Renal pelvis (tissue), 4 donors: ENCODE results near the gene PSTPIP2. TPM values are rescaled to one million over a fixed set of nuclear protein-coding genes. Genes with fewer than 3 reads are reported as not detected.

Experiments used
- DNase-seq: peaks from one replicate; pipeline ENCODE4 v3.0.0-alpha.2; 2013
- polyA plus RNA-seq, 3 donors: library from polyadenylated mRNA; unstranded; fragments of 120-200 nt; gene quantifications; one replicate each; pipeline ENCODE4 v1.2.1, GENCODE V29; 2013; ENCODE audit not compliant: insufficient read length in 3 of 3

The PSTPIP2 gene
- polyA plus RNA-seq, 3 donors, result 9.1 to 15.9 (median 11.4) TPM

DNA sequence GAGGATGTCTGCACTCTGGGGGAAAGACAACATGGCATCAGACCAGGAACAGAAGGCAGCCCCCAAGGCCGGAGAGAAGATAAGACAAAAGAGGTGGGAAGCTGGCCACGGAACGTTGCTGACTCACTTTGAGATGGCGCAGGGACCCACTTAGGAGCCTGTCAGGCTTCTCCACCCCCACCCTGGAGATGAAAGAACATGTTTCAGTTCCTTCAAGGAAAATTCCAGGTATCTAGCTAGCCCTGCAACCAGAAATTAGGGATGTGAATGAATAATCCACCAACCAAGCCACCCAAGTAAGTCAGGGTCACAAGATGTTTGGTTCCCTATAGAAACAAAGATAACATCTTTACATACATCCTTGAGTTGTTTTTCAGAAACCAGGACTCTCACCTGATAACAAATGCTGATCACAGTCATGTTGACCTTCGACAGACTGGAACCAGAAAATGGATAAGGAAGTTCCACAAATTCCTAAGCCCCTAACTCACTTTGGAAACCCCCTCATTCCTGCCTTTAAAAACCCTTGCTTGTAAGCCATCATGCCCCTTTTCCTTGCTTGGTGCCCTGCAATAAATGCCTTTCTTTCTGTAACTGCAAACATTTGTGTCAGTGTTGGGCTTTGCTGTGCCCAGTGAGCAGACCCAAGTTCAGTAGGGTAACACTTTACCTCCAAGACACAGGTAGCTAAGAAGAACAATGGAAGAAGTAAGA lies 31.9 kb downstream of the PSTPIP2 start:
- no peak for DNase-seq

DNA sequence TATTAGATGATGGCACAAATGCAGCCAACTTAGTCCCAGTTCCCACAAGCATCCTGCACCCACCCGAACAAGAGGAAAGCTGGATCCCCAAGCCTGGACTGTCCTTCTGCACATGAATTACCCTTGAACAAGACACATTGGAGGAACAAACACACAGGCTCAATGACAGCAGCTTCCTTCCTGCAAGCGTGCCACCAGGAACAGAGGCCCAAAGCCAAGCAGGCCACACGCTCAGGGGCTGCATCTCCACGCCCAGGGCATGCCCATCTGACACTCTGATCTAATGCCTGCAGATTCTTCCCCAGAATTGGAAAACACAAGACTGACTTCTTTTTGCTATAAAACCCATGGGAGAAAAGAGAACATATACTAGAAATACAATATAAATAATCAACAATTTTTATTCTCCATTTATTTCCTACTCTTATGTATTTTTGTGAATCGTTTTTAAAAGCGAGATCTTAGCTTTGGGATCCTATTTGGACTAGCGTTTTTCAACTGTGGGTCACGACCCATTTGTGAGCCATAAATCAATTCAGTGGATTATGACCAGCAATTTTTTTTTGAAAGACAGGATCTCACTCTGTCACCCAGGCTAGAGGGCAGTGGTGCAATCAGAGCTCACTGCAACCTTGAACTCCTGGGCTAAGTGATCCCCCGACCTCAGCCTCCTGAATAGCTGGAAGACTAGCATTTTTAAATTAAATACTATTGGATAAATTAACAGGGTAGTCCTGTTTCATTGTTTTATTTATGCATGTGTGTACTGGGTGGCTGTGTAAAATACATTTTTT lies 34.4 kb downstream of the PSTPIP2 start:
- DNase-seq, result no peak

DNA sequence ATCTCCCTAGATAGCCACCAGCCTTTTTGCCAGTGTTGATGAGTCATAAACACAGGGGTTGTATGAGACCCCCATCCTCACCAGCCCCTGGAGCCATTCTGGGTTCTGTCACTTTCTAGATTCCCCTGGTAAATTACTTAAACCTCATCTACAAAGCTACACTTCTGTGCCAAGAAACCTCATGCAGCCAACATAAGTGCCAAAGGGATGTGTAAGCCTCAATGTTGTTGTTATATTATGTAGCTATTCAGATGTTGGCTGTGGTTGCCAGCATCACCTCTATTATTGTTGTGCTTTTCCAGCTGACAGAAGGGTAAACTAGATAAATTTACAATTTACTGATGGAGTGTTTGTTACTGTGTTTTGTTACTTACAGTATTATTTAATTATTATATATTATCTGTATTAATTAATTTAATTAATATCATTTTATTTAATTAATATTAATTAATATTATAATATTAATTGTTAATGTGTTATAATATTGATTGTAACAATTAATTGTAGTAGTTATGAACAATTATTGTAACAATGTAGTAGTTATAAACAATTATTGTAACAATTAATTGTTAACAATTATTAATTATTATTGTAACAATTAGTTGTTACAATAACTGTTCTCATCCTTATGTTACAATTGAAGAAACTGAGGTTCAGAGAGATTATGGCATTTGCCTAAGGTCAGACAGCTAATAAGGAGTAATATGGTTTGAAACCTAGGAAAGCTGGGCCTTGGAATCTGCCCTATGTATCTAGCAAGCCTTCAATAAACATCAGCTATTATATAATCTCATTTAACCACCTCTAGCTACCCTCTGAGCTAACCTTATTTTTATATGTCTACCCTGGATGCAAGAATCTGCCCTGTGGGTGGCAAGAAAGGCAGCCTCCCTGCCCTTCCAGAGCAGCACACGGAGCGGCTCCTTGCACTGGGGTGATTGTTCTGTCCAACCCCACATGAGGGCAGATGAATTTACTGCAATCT lies 36.1 kb downstream of the PSTPIP2 start:
- DNase-seq, result no peak

DNA sequence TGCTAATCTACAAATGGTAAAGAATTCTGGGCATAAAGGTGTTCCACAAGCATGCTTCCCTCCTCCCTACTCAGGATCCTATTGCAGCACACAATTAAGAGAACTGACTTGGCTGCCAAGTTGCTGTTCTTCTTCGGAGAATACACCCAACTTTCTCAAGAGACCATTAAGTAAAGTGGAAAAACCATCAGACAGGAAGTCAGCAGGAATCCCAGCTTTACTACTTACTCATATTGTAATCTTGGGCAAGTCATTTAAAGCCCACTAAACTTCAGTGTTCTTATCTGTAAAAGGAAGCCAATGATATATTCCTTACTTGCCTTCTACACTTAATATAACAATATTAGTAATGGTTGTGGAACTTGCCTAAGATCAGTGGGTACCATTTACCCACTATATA lies 37.8 kb downstream of the PSTPIP2 start:
- no peak for DNase-seq

DNA sequence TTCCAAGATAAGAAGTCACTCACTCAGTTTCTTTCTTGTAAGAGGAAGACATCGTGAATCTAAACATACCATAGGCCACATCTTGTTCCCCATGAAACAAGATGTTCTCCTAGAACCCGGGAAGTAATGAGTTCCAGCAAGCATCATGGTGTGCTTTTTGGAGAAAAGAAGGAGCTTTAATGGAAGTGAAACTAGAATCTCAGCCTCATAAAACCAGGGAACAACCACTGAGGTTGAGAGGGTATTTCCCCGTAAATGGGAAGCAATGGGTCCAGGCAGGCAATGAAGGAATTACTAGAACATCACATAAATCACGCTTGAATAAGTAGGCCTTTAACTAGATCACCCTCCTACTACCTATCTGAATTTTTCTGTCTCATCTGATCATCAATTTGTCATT lies 40.3 kb downstream of the PSTPIP2 start:
- no peak for DNase-seq

DNA sequence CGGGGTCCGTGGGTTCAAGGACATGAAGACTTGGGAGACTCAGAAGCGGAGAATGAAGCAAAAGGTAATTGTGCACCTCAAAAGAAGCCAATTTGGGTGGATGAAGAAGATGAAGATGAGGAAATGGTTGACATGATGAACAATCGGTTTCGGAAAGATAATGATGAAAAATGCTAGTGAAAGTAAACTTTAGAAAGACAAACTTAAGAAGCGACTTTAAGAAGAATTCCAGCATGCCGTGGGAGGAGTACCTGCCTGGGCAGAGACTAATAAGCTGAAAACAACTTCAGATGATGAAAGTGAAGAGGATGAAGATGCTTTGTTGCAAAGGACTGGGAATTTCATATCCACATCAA lies 43.5 kb downstream of the PSTPIP2 start:
- DNase-seq, result no peak

DNA sequence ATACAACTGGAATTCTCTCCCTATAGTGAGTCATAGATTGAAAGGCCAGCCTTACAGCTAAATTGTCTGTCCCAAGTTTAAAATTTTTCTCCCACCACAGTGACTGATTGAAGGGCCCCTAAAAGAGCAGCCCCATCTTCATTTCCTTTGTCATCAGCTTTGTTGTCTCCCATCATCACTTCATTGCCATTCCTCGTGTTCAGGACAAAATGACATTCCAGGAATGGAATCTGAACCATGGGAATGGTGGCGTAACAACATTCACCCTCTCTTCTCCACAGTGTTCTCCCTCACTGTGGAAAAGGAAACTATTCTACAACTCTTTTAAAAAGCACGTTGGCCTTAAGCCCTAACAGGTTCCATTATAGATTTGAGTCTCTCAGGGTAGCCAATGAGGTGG lies 52.1 kb downstream of the PSTPIP2 start:
- no peak for DNase-seq

DNA sequence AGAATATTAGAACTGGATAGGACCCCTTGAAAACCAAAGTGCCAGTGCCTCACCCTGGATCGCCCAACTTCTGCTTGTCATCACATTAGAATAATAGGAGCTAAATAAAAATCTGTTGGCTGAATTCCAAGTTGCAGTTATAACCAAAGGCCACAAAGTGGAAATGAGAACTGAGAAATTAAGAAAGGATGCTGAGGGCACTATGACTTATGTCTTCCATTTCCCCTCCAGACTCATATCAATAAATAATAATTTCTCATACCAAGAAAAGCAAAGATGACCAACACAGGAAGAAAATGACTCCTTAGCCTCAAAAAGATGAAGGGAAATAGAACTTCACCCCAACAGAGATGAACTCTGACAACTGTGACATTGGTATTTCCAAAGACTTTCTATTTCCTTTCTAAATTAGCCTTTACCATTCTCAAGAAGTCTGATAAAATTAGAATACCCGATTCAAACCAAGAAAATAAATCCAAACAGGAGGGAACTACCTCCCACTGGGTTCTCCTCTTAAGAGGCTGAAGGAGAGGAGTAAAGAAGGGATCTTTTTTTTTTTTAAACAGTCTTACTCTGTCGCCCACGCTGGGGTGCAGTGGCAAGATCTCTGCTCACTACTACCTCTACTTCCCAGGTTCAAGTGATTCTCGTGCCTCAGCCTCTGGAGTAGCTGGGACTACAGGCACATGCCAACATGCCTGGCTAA lies 58.4 kb downstream of the PSTPIP2 start:
- DNase-seq, result no peak

DNA sequence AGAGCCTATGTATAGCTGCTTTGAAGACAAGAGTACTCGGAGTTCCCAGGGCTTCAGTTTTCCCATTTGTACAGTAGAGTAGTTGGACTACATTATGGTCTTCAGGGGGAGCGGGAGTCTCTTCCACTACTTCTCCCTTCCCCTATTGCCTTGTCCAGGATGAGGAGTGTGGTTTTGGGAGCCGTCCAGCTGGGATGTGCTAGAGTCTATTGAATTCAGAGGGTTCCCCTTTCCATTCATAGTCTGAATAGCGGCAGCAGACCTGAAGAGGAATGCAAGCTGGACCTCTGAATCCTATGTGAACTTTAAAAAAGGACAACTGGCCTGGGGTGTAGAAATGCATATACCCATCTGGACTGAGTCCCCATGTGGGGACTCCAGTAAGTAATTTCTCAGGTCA lies 61.4 kb downstream of the PSTPIP2 start:
- no peak for DNase-seq

DNA sequence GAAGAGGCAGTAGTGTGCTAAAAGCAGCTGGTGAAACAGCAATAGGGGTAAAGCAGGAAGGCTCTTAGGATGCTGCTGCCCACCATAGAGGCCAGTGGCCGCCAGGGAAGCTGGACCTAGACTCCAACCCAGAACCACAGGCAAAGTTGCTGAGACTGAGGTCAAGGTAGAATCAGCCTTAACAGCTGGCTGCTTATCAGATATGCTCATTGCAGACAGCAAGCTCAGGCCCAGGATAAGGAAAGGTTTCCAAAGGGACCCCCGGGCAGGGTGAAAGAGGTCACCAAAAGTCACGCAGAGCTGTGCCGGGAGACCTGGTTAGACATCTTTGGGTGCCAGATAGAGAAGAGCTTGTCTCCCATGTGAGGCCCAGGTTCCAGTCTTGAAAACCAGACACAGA lies 62.0 kb downstream of the PSTPIP2 start:
- DNase-seq, result no peak

DNA sequence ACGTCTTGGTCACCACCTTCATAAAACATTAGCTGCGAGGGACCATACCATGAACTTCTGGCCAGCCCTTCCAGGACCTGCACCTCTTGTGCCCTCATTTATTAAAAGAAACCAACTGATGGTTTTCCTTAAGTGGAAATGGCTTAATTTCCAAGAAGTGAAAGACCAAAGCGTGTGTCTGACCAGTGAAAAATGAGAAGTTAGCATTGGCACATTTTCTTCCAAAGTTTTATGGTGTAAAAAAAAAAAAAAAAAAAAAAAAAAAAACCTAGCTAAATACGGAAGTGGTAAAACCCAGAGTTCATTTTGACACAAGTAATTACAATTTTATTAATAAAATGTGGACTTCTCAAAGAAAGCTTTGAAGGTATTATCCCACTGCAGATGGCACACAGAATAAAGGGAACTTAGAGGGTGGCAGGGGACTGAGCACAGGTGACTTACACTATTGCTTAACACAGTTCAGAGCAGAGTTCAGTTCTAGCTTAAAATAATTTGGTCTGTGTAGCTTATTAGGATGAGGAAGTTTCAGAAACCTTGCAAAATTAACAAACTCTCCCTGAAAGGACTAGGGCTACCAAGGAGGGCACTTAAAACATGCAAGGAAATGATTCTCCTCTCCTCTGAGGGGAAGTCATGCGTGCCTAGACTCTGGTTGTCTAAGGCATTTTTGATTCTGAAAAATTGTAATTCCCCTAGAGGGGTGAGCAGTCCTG lies 62.8 kb downstream of the PSTPIP2 start:
- DNase-seq, result no peak

DNA sequence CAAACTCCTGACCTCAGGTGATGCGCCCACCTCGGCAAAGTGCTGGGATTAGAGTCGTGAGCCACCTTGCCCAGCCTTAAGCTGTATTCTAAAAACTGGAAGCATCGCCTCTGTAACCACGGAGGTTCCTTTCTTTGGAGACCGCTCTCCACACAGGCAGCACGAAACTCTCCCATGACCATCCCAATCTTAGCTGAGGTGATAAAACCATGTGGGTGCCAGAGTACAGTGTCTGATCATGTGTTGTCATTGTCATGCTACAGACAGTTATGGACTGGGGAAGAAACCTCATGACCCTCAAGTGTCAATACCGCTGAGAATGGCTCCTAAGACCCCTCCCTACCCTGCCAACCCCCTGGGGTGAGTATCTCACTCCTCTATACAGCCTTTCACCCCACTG lies 63.5 kb downstream of the PSTPIP2 start:
- no peak for DNase-seq

DNA sequence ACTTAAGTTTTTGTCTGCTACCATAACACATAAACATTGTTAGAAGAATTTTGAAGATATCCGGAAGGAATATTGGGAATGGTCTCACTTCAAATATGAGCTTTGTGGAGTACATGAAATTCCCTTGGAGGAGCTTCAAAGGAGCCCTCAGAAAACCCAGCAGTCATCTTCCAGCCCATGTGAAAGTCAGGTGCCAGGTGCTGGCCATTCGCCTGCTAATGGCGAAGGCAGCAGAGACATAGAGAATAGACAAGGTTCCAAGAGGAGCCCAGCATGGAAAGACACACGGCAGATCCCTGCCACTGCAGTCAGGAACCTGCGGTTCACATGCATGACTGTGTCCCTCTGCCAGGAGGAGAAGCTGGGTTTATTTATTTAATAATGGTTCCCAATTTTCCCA lies 64.9 kb downstream of the PSTPIP2 start:
- no peak for DNase-seq

DNA sequence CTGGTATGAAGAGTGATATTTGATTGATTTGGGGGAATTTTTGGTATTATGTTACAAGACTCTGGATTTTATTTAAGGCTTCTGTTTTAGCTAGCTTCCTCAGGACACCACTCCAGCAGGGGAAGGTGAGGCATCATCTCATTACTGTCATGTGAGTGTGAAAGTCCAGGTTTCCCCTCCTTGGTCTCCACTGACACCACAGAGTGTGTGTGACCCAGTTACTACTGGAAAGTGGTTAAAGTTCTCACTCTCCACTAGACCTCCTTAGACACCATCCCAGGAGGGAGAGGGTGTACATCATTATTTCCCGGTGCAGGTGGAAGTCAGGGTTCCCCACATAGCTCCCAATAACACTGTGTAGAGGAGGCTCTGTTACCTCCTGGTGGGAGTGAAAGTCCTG lies 69.1 kb downstream of the PSTPIP2 start:
- no peak for DNase-seq

DNA sequence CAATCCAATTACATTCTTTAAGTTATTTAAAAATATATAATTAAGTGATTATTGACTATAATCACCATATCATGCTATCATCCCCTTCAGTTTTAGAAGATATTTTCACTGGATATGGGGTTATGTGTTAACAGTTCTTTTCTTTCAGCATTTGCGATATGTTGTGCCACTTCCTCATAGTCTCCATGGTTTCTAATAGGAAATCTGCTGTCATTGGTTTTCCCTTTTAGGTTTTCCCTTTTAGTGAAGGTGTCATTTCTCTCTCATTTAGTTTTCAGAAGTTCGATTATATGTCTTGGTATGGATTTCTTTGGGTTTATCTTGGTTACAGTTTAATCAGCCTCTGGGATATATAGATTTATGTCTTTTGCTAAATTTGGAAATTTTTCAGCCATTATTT lies 70.2 kb downstream of the PSTPIP2 start:
- no peak for DNase-seq

DNA sequence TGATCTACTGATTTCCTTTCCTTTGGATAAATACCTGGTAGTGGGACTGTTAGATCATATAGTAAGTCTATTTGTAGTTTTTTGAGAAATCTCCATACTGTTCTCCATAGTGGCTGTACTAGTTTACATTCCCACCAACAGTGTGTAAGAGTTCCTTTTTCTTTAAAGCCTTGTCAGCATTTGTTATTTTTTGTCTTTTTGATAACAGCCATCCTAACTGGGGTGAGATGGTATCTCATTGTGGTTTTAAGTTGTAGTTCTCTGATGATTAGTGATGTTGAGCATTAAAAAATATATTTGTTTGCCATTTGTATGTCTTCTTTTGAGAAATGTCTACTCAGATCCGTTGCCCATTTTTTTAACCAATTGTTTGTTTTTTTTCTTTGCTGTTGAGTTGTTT lies 71.0 kb downstream of the PSTPIP2 start:
- DNase-seq, result no peak

DNA sequence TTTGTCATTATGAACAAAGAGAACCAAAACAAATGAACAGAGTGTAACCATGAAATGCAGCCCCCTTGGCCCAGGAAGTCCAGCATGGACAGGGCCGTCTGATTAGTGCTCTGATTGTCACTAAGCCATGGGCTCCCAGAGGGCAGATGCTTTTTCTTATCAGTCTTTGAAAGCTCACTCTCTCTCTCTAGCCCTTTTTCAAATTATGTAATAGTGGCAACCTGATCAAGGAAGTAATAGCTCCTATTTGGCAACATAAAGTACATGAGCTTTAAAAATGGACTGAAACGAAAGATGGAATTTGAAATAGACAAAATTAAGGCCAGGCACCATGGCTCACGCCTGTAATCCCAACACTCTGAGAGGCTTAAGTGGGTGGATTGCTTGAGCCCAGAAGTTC lies 72.5 kb downstream of the PSTPIP2 start:
- no peak for DNase-seq

DNA sequence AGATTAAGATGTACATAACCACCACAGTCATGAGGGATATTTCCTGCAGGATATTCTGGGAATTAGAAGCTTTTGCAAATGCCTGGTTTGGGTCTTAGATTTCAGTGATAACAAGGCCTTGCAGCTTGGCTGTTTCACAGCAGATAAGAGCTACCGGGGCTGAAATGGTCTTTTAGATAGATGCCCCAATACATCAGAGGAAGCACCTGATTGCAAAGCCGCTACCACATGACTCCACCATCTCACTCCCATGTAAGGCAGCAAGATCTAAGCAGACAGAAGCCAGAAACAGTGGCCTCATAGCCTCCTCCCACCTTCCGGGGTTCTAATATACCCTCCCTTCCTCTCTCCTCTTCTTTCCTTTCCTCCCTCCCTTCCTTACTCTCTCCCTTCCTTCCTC lies 73.8 kb downstream of the PSTPIP2 start:
- DNase-seq, result no peak

DNA sequence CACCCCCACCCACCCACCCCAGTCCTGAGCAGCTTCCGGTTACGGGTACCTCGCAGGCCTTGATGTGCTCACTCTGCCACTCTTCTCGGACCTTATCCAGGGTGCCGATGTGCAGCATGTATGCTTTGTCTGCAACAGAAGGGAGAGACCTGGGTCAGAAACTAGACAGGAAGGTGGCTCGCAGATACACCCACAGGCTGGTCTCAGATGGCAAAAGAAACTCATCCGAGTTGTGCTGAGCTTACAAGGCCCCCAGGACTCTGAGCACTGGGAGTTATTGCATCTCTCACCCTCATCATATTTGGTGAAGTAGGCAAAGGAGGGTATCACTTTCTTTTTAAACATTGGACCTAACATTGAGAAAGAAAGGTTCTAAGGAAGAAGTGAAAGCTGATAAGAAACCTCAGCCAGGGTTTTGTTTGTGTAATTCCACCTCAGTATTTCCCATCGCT lies 74.3 kb downstream of the PSTPIP2 start:
- no peak for DNase-seq

DNA sequence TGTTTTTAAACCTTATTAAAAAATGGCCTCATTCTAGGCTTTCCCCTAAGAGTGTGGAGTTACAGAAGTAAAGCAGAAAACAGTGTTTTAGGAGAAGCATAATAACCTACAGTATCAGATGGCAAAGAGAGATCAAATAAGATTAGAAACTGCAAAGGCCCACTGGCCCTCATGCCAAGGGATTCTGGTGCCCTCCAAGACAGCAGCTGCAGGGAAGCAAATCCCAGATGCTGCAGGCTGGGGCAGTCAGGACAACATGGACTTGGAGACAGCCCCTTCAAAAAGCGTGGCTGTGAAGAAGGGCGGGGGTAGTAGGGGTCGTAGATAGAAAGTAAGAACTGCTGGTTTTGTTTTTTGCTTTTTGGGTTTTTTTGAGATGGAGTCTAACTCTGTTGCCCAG lies 76.6 kb downstream of the PSTPIP2 start:
- DNase-seq, result no peak

DNA sequence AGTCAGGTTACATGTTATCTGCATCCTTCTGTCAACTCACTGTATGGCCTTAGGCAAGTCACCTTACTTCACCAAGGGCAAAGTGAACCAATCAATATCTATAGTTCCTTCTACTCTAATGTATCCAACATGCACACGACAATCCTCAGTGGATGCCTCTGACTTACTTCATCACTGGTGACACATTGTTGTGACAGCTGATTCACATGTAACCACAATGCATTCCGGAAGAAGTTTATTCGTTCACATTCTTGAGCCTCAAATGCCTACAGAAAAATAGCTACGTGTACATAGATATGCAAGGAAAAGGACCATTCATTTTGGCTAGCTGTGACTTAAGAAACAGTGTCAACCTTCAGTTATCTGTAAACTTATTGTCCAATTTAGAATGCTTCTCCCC lies 78.6 kb downstream of the PSTPIP2 start:
- DNase-seq, result no peak
